CD4-positive, alpha-beta T cell (primary cell): ENCODE measurements around the gene PTPRD. TPM values are rescaled to one million over a fixed set of nuclear protein-coding genes. Genes with fewer than 3 reads are reported as not detected.
"Not testable (repeated sequence)": the region's sequence is repeated elsewhere in the genome, so short reads cannot be mapped to it uniquely, and the experiment has no call there.

Source experiments
- ATAC-seq: fragments of 200-7000 bp; cut with Tn5 transposase; one replicate; pipeline ENCODE4 v1.10.0; 2022; ENCODE audit warnings: mild to moderate bottlenecking; ENCODE audit not compliant: poor library complexity
- CTCF ChIA-PET: fragments of 350-600 bp; sonication (Branson Sonifier 250); formaldehyde crosslinking; loops from one replicate; lab custom pipeline; 2021; ENCODE audit warnings: antibody characterized with exemption, inconsistent platforms; lab: Charles Lee
- POLR2A ChIA-PET: fragments of 350-600 bp; sonication (Branson Sonifier 250); formaldehyde crosslinking; loops from one replicate; lab custom pipeline; 2021; ENCODE audit warnings: antibody characterized with exemption, inconsistent platforms; lab: Charles Lee
- DNase-seq, 14 experiments: peaks; one replicate each; pipeline ENCODE4 v3.0.0-alpha.2; 2013 to 2020; ENCODE audit warnings: mixed read lengths in 2 of 14
- H3K27ac ChIP-seq, 2 donors: one replicate each; pipeline versions ENCODE4 v1.5.1 to v1.7.0; 2013; ENCODE audit warnings: low read length in 2 of 2, low read depth in 1 of 2, mild to moderate bottlenecking in 1 of 2
- H3K27me3 ChIP-seq, 2 experiments: 1 replicate in 1 of 2; 2 replicates in 1 of 2; pipeline versions ENCODE4 v1.6.1 to v1.7.0; 2013; ENCODE audit warnings: low read length in 2 of 2, control low read depth in 1 of 2, mild to moderate bottlenecking in 1 of 2, moderate library complexity in 1 of 2; ENCODE audit not compliant: insufficient read depth in 2 of 2, control insufficient read depth in 1 of 2
- H3K36me3 ChIP-seq: one replicate; pipeline ENCODE4 v1.6.1; 2013; ENCODE audit warnings: low read length, control low read depth; ENCODE audit not compliant: insufficient read depth
- H3K4me1 ChIP-seq: one replicate; pipeline ENCODE4 v1.6.1; 2013; ENCODE audit warnings: low read length, control low read depth; ENCODE audit not compliant: insufficient read depth
- H3K4me3 ChIP-seq: one replicate; pipeline ENCODE4 v1.5.1; 2013; ENCODE audit warnings: mild to moderate bottlenecking, low read length, moderate library complexity
- H3K9me3 ChIP-seq, 2 experiments: 1 replicate in 1 of 2; 2 replicates in 1 of 2; pipeline versions ENCODE4 v1.6.1 to v1.7.0; 2013; ENCODE audit warnings: low read length in 2 of 2, mild to moderate bottlenecking in 2 of 2, control low read depth in 1 of 2, moderate library complexity in 1 of 2; ENCODE audit not compliant: control insufficient read depth in 1 of 2, insufficient read depth in 1 of 2
- H3K27ac Mint-ChIP-seq: one replicate; pipeline ENCODE4 v1.8.0; 2020; ENCODE audit warnings: mixed read lengths
- H3K27me3 Mint-ChIP-seq: one replicate; pipeline ENCODE4 v1.8.0; 2021; ENCODE audit warnings: mixed read lengths
- H3K36me3 Mint-ChIP-seq: one replicate; pipeline ENCODE4 v1.8.0; 2021; ENCODE audit warnings: low read depth, mixed read lengths
- H3K4me1 Mint-ChIP-seq: one replicate; pipeline ENCODE4 v1.8.0; 2021; ENCODE audit warnings: low read depth, mixed read lengths
- H3K4me3 Mint-ChIP-seq: one replicate; pipeline ENCODE4 v1.8.0; 2020; ENCODE audit warnings: mild to moderate bottlenecking, mixed read lengths
- H3K9me3 Mint-ChIP-seq: one replicate; pipeline ENCODE4 v1.8.0; 2020; ENCODE audit warnings: mixed read lengths
- CTCF ChIP-seq: fragments of 200-600 bp; IDR thresholded peaks from one replicate; pipeline ENCODE4 v1.8.0; 2022; ENCODE audit warnings: antibody characterized with exemption, mild to moderate bottlenecking
- intact Hi-C, 2 experiments: fragments of 100-400 bp; cut with DNase I in 1 of 2; cut with micrococcal nuclease in 1 of 2; formaldehyde crosslinking; loops; one replicate each; pipeline versions ENCODE4 v1.15.1 to v1.9.0; 2023 to 2025; cut with DNase I, micrococcal nuclease
- total RNA-seq, 174 experiments: library from RNA in 2 of 174; stranded (reverse) in 2 of 174; gene quantifications; one replicate each; pipeline ENCODE4 v1.2.3 and lab custom pipeline; 2021 to 2026

Gene PTPRD
- total RNA-seq, 2 experiments from 2014 or later, result not detected

DNA sequence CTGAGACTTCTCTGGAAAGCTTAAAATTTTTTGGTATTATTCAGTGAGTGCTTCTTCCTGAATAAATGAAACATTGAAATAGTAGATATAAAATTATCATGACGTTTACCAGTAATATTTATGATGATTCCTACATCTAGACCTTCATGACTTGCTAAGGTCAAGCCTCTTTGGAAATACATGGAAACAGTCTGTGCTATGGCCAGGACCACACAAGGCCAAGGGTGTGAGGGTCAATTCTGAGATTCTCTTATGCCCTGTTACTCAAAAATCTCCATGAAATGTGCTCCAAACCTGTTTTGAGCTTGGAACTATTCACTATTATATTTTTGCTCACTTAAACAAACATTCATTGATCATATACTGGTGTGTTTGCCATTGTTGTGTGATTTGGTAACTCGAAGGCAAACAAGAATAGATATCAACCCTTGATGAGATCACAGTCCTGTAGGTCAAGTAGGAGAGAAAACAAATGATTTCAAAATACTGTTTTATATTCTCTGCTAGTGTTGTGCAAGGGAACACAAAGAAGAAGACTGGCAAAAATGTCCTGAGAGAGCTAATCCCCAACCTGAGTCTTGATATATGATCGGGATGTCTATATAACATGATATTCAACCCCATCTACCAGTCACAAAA lies 1558.3 kb downstream of the PTPRD start:
- CTCF ChIA-PET, result no interaction called here
- DNase-seq (no peak), ATAC-seq (no peak)
- Histone ChIP-seq H3K27ac (no peak overlapping the region), H3K36me3 (no peaks in the 10 kb centered on the region), H3K4me3 (no peak overlapping the region), H3K9me3 (no peaks in the 10 kb centered on the region), H3K27me3 (no peaks in the 10 kb centered on the region), H3K4me1 (no peaks in the 10 kb centered on the region)
- H3K27ac Mint-ChIP-seq, result no peak overlapping the region
- intact Hi-C loops, result no loop called here
- H3K4me3 Mint-ChIP-seq, result no peak overlapping the region
- TF ChIP-seq CTCF, result no peak
- H3K36me3 Mint-ChIP-seq, result no peaks in the 10 kb centered on the region
- POLR2A ChIA-PET, result no interaction called here
- H3K9me3 Mint-ChIP-seq, result no peaks in the 10 kb centered on the region
- H3K4me1 Mint-ChIP-seq, result no peaks in the 10 kb centered on the region
- no peaks in the 10 kb centered on the region for H3K27me3 Mint-ChIP-seq

DNA sequence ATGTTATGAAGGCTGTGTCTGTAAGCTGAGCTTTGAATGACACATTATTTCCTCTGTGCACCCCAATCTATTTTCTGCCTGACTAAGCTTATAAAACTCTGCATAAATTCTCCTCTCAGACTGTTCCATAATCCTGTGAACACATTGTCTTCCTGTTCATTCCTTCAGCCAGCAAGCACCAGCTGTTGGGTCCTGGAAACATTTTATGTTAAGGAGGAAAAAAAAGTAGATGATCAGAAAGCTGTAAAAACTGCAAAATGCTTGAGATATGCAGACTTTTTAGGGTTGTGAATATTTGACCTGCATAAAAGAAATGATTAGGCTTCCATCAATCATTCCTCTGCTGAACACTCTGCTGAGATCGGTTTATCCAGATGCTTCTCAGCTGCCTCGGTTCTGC lies 1567.2 kb downstream of the PTPRD start:
- TF ChIP-seq CTCF, result no peak
- Mint-ChIP-seq H3K4me3 (no peak overlapping the region), H3K27me3 (no peaks in the 10 kb centered on the region), H3K4me1 (no peaks in the 10 kb centered on the region), H3K36me3 (no peaks in the 10 kb centered on the region), H3K9me3 (peaks cover 3% of the 10 kb centered on the region), H3K27ac (no peak overlapping the region)
- no peaks in the 10 kb centered on the region for H3K4me1 ChIP-seq
- intact Hi-C loops, result no loop called here
- H3K4me3 ChIP-seq, result no peak overlapping the region
- ChIA-PET CTCF (no interaction called here), POLR2A (no interaction called here)
- no peak for ATAC-seq
- H3K36me3 ChIP-seq, result no peaks in the 10 kb centered on the region
- no peaks in the 10 kb centered on the region for H3K27me3 ChIP-seq
- H3K9me3 ChIP-seq, result peaks cover 0 to 4% of the 10 kb centered on the region in 2 experiments
- no peak overlapping the region for H3K27ac ChIP-seq
- no peak for DNase-seq

DNA sequence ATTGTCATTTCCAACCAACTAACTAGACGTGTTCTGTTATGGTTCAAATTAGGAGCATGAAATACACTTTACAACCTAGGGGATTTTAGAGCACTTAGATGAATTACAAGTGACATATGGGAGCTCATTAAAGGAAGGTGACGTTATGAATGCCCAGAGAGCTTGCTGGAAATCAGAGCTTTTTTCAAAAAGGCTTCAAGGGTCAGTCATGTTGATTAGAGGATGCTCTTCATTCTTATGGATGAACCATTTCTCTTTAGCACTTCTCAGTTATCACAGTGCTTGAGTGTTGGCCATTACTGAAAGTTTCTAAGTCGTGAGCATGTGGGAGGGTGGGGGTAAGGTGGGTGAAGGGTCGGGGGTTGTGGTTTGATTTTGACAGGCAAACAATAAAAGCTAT lies 1567.7 kb downstream of the PTPRD start:
- H3K4me3 Mint-ChIP-seq, result no peak overlapping the region
- H3K9me3 Mint-ChIP-seq, result peaks cover 3% of the 10 kb centered on the region
- Histone ChIP-seq H3K36me3 (no peaks in the 10 kb centered on the region), H3K27ac (no peak overlapping the region), H3K4me1 (no peaks in the 10 kb centered on the region), H3K9me3 (peaks cover 0 to 4% of the 10 kb centered on the region in 2 experiments), H3K4me3 (no peak overlapping the region), H3K27me3 (no peaks in the 10 kb centered on the region)
- intact Hi-C loops, result no loop called here
- H3K27me3 Mint-ChIP-seq, result no peaks in the 10 kb centered on the region
- TF ChIP-seq CTCF, result no peak
- no peak overlapping the region for H3K27ac Mint-ChIP-seq
- no peaks in the 10 kb centered on the region for H3K36me3 Mint-ChIP-seq
- ChIA-PET CTCF (no interaction called here), POLR2A (no interaction called here)
- no peak for DNase-seq
- H3K4me1 Mint-ChIP-seq, result no peaks in the 10 kb centered on the region
- no peak for ATAC-seq

GRCh38 chr9:9043788-9044187 lies 1569.0 kb downstream of the PTPRD start:
- H3K4me1 Mint-ChIP-seq, H3K4me1 ChIP-seq, H3K36me3 Mint-ChIP-seq, H3K27me3 ChIP-seq, H3K9me3 Mint-ChIP-seq, intact Hi-C loops, H3K27ac Mint-ChIP-seq, CTCF ChIA-PET, H3K27me3 Mint-ChIP-seq, H3K4me3 ChIP-seq, DNase-seq, H3K9me3 ChIP-seq, H3K27ac ChIP-seq, POLR2A ChIA-PET, ATAC-seq, H3K36me3 ChIP-seq, H3K4me3 Mint-ChIP-seq: not testable (repeated sequence)
